Caco-2 (cell line): ENCODE measurements around the gene CSTF1. TPM values are rescaled to one million over a fixed set of nuclear protein-coding genes. Genes with fewer than 3 reads are reported as not detected.

Source experiments
- BruUV-seq: library from RNA; stranded (reverse); fragments of 400-500 nt; replicated peaks from 2 replicates; lab custom pipeline; 2021; lab: Mats Ljungman, UMichigan
- CTCF ChIA-PET: fragments of 300-600 bp; sonication (Branson Sonifier 250); formaldehyde crosslinking; loops from one replicate; lab custom pipeline; 2022; ENCODE audit warnings: antibody characterized with exemption; lab: Charles Lee
- POLR2A ChIA-PET: fragments of 300-600 bp; sonication (Branson Sonifier 250); formaldehyde crosslinking; loops from one replicate; lab custom pipeline; 2022; ENCODE audit warnings: antibody characterized with exemption; lab: Charles Lee
- DNase-seq, 2 experiments: peaks; one replicate each; pipeline versions ENCODE4 v3.0.0 to v3.0.0-alpha.2; 2020 to 2022
- H3K27me3 ChIP-seq: replicated peaks from 2 replicates; pipeline ENCODE4 v1.6.0; 2011; ENCODE audit warnings: low read length; ENCODE audit not compliant: control insufficient read depth, insufficient read depth
- H3K36me3 ChIP-seq: 2 replicates; pipeline ENCODE4 v1.5.1; 2011; ENCODE audit warnings: low read length; ENCODE audit not compliant: control insufficient read depth, insufficient read depth
- H3K4me1 ChIP-seq: fragments of 250-450 bp; sonication (Bioruptor Pico); 2 replicates; pipeline ENCODE4 v1.5.1; 2020; ENCODE audit warnings: mild to moderate bottlenecking
- H3K4me3 ChIP-seq: 2 replicates; pipeline ENCODE4 v1.5.1; 2011; ENCODE audit warnings: low read depth, mild to moderate bottlenecking, control low read depth, low read length
- H3K9me3 ChIP-seq: fragments of 250-450 bp; sonication (Bioruptor Pico); 2 replicates; pipeline ENCODE4 v1.5.1; 2020; ENCODE audit warnings: mild to moderate bottlenecking, moderate library complexity
- H3K27ac Mint-ChIP-seq: one replicate; pipeline ENCODE4 v1.8.0; 2022; ENCODE audit warnings: mixed read lengths; ENCODE audit not compliant: unreplicated experiment
- H3K27me3 Mint-ChIP-seq: one replicate; pipeline ENCODE4 v1.8.0; 2022; ENCODE audit warnings: mixed read lengths; ENCODE audit not compliant: insufficient read depth, unreplicated experiment
- H3K36me3 Mint-ChIP-seq: one replicate; pipeline ENCODE4 v1.8.0; 2022; ENCODE audit warnings: mild to moderate bottlenecking, mixed read lengths; ENCODE audit not compliant: insufficient read depth, unreplicated experiment
- H3K4me1 Mint-ChIP-seq: one replicate; pipeline ENCODE4 v1.8.0; 2022; ENCODE audit warnings: low read depth, mixed read lengths; ENCODE audit not compliant: unreplicated experiment
- H3K4me3 Mint-ChIP-seq: one replicate; pipeline ENCODE4 v1.8.0; 2022; ENCODE audit warnings: mild to moderate bottlenecking, moderate library complexity, mixed read lengths; ENCODE audit not compliant: unreplicated experiment
- H3K9me3 Mint-ChIP-seq: one replicate; pipeline ENCODE4 v1.8.0; 2022; ENCODE audit warnings: mixed read lengths; ENCODE audit not compliant: unreplicated experiment
- intact Hi-C: fragments of 100-400 bp; cut with micrococcal nuclease; formaldehyde crosslinking; loops from one replicate; pipeline ENCODE4 v1.10.0; 2022; ENCODE audit not compliant: unreplicated experiment
- total RNA-seq: library from RNA; stranded (reverse); gene quantifications from 2 replicates; pipeline ENCODE4 v1.2.3, GENCODE V29; 2022
- TF ChIP-seq, protein P1 (sequence below), 2 experiments: fragments of 200-600 bp in 1 of 2; IDR thresholded peaks; 1 replicate in 1 of 2; 2 replicates in 1 of 2; pipeline versions ENCODE4 v1.5.1 to v1.8.0; 2011 to 2022; ENCODE audit warnings: antibody characterized with exemption in 1 of 2, control low read depth in 1 of 2, inconsistent platforms in 1 of 2, low read depth in 1 of 2, low read length in 1 of 2, mild to moderate bottlenecking in 1 of 2, moderate library complexity in 1 of 2; ENCODE audit not compliant: insufficient read depth in 1 of 2, severe bottlenecking in 1 of 2, unreplicated experiment in 1 of 2

CSTF1 gene
- total RNA-seq, 1 experiment from 2014 or later: 97.0 TPM

DNA sequence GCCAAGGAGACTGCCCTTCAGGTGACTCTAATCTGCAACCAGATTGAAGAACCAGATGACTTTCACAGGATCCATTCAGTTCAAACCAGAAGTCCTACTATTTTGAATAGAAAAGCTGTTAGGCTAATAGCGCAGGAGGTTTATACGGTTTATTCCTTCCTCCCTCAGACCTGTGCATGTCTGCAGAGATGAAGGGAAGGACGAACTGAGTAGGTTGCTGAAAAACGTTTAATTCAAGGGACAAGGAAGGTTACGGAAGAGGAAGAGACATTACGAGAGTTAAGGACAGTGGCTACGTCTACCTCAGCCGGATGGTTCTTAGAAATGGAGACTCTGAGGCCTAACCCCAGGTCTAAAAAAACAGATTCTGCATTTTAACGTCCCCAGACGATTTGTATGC is 1.4 kb upstream of the CSTF1 start:
- Histone ChIP-seq H3K36me3 (peaks cover 8% of the 10 kb centered on the region), H3K4me3 (peak overlapping the region; percentile 74), H3K27me3 (no peaks in the 10 kb centered on the region), H3K9me3 (no peaks in the 10 kb centered on the region), H3K4me1 (peaks cover 13% of the 10 kb centered on the region)
- Mint-ChIP-seq H3K27me3 (no peaks in the 10 kb centered on the region), H3K36me3 (peaks cover 13% of the 10 kb centered on the region), H3K4me3 (no peak overlapping the region), H3K27ac (no peak overlapping the region), H3K4me1 (peaks cover 22% of the 10 kb centered on the region), H3K9me3 (no peaks in the 10 kb centered on the region)
- POLR2A ChIA-PET: interaction anchor here (0.5 to 2.4 kb wide), 8 partner anchors 19 to 238 kb away, joined by 3 to 55 read pairs (median 4); partner anchors contain the start of genes CASS4, FAM210B and TFAP2C
- BruUV-seq: TSS peak; percentile 85
- CTCF ChIA-PET: interaction anchor here (1.1 kb wide), 1 partner anchor 10 kb away, joined by 3 read pairs; no protein-coding TSS in a partner anchor
- DNase-seq: no peak
- TF ChIP-seq, protein P1, sequence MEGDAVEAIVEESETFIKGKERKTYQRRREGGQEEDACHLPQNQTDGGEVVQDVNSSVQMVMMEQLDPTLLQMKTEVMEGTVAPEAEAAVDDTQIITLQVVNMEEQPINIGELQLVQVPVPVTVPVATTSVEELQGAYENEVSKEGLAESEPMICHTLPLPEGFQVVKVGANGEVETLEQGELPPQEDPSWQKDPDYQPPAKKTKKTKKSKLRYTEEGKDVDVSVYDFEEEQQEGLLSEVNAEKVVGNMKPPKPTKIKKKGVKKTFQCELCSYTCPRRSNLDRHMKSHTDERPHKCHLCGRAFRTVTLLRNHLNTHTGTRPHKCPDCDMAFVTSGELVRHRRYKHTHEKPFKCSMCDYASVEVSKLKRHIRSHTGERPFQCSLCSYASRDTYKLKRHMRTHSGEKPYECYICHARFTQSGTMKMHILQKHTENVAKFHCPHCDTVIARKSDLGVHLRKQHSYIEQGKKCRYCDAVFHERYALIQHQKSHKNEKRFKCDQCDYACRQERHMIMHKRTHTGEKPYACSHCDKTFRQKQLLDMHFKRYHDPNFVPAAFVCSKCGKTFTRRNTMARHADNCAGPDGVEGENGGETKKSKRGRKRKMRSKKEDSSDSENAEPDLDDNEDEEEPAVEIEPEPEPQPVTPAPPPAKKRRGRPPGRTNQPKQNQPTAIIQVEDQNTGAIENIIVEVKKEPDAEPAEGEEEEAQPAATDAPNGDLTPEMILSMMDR (IDR thresholded peaks at IDR 0.05; ENCODE audit: insufficient read depth in 1 of 2, low read depth in 1 of 2, low read length in 1 of 2, severe bottlenecking in 1 of 2, unreplicated experiment in 1 of 2): no peak
- intact Hi-C loops: no loop called here

DNA sequence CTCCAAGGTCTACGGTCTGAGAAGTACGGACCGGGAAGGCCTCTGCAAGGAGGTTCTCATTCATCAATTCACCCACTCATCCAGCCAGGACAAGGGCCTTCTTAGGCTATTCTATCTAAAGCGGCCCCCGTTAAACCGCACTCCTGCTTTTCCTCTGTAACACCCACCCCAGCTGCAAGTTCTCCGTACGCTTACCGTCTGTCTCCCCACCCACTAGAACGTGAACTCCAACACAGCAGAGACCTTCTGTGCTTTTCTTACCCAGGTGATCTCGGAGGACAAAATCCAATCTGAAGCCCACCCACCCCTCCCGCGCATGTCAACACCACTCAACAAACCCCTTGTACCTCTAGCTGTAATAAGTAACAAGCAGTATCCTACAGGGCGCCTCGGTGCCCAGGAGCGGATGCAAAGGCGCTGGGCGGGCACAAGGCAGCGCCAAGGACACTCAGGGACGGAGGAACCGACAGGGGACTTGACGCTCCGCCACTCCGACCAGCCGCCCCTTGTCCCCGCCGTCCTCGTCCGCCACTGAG is 781 bp upstream of the CSTF1 start:
- CTCF ChIA-PET: interaction anchor here (0.6 to 2.0 kb wide), 10 partner anchors 9 to 176 kb away, joined by 3 to 15 read pairs (median 4); partner anchors contain the start of genes CASS4, FAM210B and RTF2
- POLR2A ChIA-PET: interaction anchor here (0.5 to 2.4 kb wide), 18 partner anchors 8 to 715 kb away, joined by 3 to 55 read pairs (median 4); partner anchors contain the start of genes CASS4, FAM210B, RTF2 and TFAP2C
- no TSS peak for BruUV-seq
- Histone ChIP-seq H3K4me1 (peaks cover 13% of the 10 kb centered on the region), H3K9me3 (no peaks in the 10 kb centered on the region), H3K36me3 (peaks cover 8% of the 10 kb centered on the region), H3K27me3 (no peaks in the 10 kb centered on the region), H3K4me3 (peak overlapping the region; percentile 74)
- Mint-ChIP-seq H3K27me3 (no peaks in the 10 kb centered on the region), H3K4me3 (no peak overlapping the region), H3K27ac (no peak overlapping the region), H3K4me1 (peaks cover 17% of the 10 kb centered on the region), H3K36me3 (peaks cover 16% of the 10 kb centered on the region), H3K9me3 (no peaks in the 10 kb centered on the region)
- intact Hi-C loops: loop anchor here (1.0 to 2.0 kb wide), 7 partner anchors 9 to 238 kb away; partner anchors contain the start of genes FAM210B, MC3R, RTF2 and TFAP2C
- TF ChIP-seq, protein P1 (IDR thresholded peaks at IDR 0.05; ENCODE audit: insufficient read depth in 1 of 2, low read depth in 1 of 2, low read length in 1 of 2, severe bottlenecking in 1 of 2, unreplicated experiment in 1 of 2): no peak
- peak in 1 of 2 experiments; percentile 43 for DNase-seq

DNA sequence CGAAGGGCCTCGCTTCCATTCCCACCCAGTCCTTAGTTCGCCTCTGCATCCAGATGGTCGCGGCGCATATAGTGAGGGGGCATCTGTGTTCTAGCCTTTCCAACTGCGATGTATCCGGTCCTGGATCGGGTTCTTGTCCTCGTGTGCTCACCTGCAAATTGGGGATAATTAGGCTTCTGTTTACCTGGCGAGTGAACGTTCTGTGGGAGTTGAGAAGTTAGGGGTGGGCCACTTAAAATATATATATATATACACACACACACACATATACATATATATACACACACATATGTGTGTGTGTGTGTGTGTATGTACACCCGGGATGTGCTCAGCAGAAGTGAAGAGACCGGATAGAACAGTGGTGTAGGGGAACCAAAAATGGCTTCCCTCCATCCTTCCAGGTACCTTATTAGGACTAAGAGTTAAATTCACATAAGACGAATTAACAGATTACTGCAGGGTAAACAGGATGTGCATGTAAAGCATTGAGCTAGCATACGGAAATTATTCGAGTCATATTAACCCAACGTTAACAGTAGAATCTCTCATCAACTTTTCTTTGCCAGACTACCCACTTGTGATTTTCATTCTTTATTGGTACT is 537 bp downstream of the CSTF1 start:
- no peak overlapping the region for H3K4me3 Mint-ChIP-seq
- peaks cover 29% of the 10 kb centered on the region for H3K36me3 Mint-ChIP-seq
- no peaks in the 10 kb centered on the region for H3K27me3 Mint-ChIP-seq
- Histone ChIP-seq H3K9me3 (no peaks in the 10 kb centered on the region), H3K36me3 (peaks cover 9% of the 10 kb centered on the region), H3K4me3 (peak overlapping the region; percentile 80), H3K27me3 (no peaks in the 10 kb centered on the region), H3K4me1 (peaks cover 13% of the 10 kb centered on the region)
- H3K27ac Mint-ChIP-seq: no peak overlapping the region
- intact Hi-C loops: loop anchor here (1.0 to 2.0 kb wide), 7 partner anchors 7 to 236 kb away; partner anchors contain the start of genes FAM210B, MC3R, RTF2 and TFAP2C
- no TSS peak for BruUV-seq
- H3K4me1 Mint-ChIP-seq: peaks cover 17% of the 10 kb centered on the region
- no peak for DNase-seq
- CTCF ChIA-PET: interaction anchor here (0.6 to 2.0 kb wide), 5 partner anchors 19 to 319 kb away, joined by 4 to 15 read pairs (median 5); partner anchors contain the start of genes CASS4 and FAM210B
- no peaks in the 10 kb centered on the region for H3K9me3 Mint-ChIP-seq
- POLR2A ChIA-PET: interaction anchor here (1.0 to 2.4 kb wide), 5 partner anchors 19 to 186 kb away, joined by 3 to 55 read pairs (median 4); partner anchors contain the start of genes FAM210B and RTF2
- TF ChIP-seq, protein P1 (IDR thresholded peaks at IDR 0.05; ENCODE audit: insufficient read depth in 1 of 2, low read depth in 1 of 2, low read length in 1 of 2, severe bottlenecking in 1 of 2, unreplicated experiment in 1 of 2): no peak
